Adrenal gland (tissue), 12 donors: Measurements from ENCODE around the gene FBXO10. TPM values are rescaled to one million over a fixed set of nuclear protein-coding genes. Genes with fewer than 3 reads are reported as not detected.
"Not testable (repeated sequence)": the region's sequence is repeated elsewhere in the genome, so short reads cannot be mapped to it uniquely, and the experiment has no call there.

ENCODE experiments used
- DNase-seq, 7 donors: peaks; one replicate each; pipeline ENCODE4 v3.0.0-alpha.2; 2019 to 2020
- H3K27ac ChIP-seq, 5 donors: fragments of 200-600 bp; sonication (generic) in 4 of 5; 1 replicate in 3 of 5; 2 replicates in 2 of 5; pipeline versions ENCODE4 v1.5.1 to v1.8.0; 2016 to 2020; ENCODE audit warnings: mild to moderate bottlenecking in 1 of 5
- H3K27me3 ChIP-seq: fragments of 200-600 bp; 2 replicates; pipeline ENCODE4 v1.8.0; 2021
- H3K36me3 ChIP-seq, 2 donors: fragments of 200-600 bp; replicated peaks in 1 of 2; 1 replicate in 1 of 2; 2 replicates in 1 of 2; pipeline versions ENCODE4 v1.5.1 to v1.8.0; 2018 to 2022
- H3K4me1 ChIP-seq, 2 donors: fragments of 200-600 bp; replicated peaks in 1 of 2; 1 replicate in 1 of 2; 2 replicates in 1 of 2; pipeline versions ENCODE4 v1.5.1 to v1.8.0; 2018 to 2021
- H3K4me3 ChIP-seq, 4 donors: fragments of 200-600 bp; sonication (generic) in 3 of 4; one replicate each; pipeline ENCODE4 v1.5.1; 2016 to 2018
- H3K9me3 ChIP-seq, 3 donors: fragments of 200-600 bp; sonication (generic) in 1 of 3; replicated peaks in 1 of 3; 1 replicate in 2 of 3; 2 replicates in 1 of 3; pipeline versions ENCODE4 v1.5.1 to v1.8.0; 2016 to 2021
- CTCF ChIP-seq, 6 experiments: fragments of 450-650 bp in 4 of 6; fragments of 200-600 bp in 2 of 6; sonication (generic) in 1 of 6; IDR thresholded peaks; 1 replicate in 5 of 6; 2 replicates in 1 of 6; pipeline versions ENCODE4 v1.5.1 to v1.8.0; 2016 to 2021; ENCODE audit warnings: antibody characterized with exemption in 6 of 6, mild to moderate bottlenecking in 2 of 6, moderate library complexity in 1 of 6
- POLR2A ChIP-seq, 2 donors: fragments of 450-650 bp; IDR thresholded peaks; one replicate each; pipeline ENCODE4 v1.6.1; 2017; ENCODE audit warnings: antibody characterized with exemption in 2 of 2, mild to moderate bottlenecking in 2 of 2, moderate library complexity in 1 of 2
- WGBS, 4 donors: extraction: QIAGEN DNeasy Blood & Tissue Kit in 2 of 4; methylation state at CpG; one replicate each; pipeline versions ENCODE4 v1.1.5 to v1.1.7; 2013 to 2017; 5-methylcytosine and 5-hydroxymethylcytosine counted together
- intact Hi-C, 2 donors: fragments of 100-400 bp; cut with DNase I; formaldehyde crosslinking; loops; one replicate each; pipeline versions ENCODE4 v1.14.1 to v1.15.0; 2022 to 2023
- polyA plus RNA-seq, 3 donors: library from polyadenylated mRNA; stranded (reverse); fragments of 200-250 nt in 2 of 3; fragments of 350-450 nt in 1 of 3; fragmentation: Illumina TruSeq in 1 of 3; extraction: RNeasy Lipid Tissue Mini Kit (QIAGEN cat#74804) in 1 of 3; gene quantifications; one replicate each; pipeline ENCODE4 v1.2.3, GENCODE V29; 2013 to 2014
- total RNA-seq, 9 donors: library from RNA; depleted of rRNA in 4 of 9; stranded (reverse); fragments of >200 nt in 4 of 9; fragments of 120-200 nt in 1 of 9; fragmentation: NEBNext Ultra II Directional in 1 of 9; extraction: Animal tissue kit (Norgen Biotek cat#: 25700) in 1 of 9; gene quantifications; one replicate each; pipeline versions ENCODE4 v1.1.0 to v1.2.4, GENCODE V29; 2013 to 2023
- donor health status: healthy with polysubstance abuse.
- donor health status: Bipolar disorder and iron deficiency.
- donor health status: DM: yes; HTN: yes; CAD: no.
- donor health status: DM: no; HTN: no; CAD: no.
- donor health status: DM: no; HTN: no; CAD: no.
- donor health status: DM: yes; HTN: yes; CAD: no.

The FBXO10 gene
- total and polyA plus RNA-seq, 12 donors, result 7.2 to 86.6 (median 12.3) TPM

DNA sequence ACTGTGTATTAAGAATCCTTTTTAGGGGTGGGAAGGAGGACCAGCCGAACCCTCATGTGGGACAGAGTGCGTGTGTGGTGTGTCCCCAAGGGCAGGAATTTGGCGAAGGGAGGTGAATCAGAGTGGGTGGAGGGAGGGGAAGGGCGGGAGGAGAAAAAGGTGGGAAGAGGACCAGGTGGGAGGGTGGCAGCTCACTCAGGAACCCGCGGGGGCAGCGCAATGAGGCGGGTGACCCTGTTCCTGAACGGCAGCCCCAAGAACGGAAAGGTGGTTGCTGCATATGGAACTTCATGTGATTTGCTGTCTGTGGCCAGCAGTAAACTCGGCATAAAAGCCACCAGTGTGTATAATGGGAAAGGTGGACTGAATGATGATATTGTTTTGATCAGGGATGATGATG lies 99.2 kb downstream of the FBXO10 start:
- Histone ChIP-seq H3K27me3 (no peaks in the 10 kb centered on the region), H3K4me1 (peaks cover 0 to 8% of the 10 kb centered on the region in 2 donors), H3K9me3 (no peaks in the 10 kb centered on the region), H3K27ac (no peak overlapping the region), H3K4me3 (no peak overlapping the region), H3K36me3 (no peaks in the 10 kb centered on the region)
- no peak for DNase-seq
- TF ChIP-seq POLR2A (IDR thresholded peaks at IDR 0.05) (no peak), CTCF (IDR thresholded peaks at IDR 0.05) (no peak)
- WGBS, 4 donors, result 70 to 77% (median 72%) methylated on average over 11 of the region's 11 CpGs
- intact Hi-C loops, result loop anchor here in 1 of 2 donors (10.0 kb wide), 1 partner anchor 58 kb away; no protein-coding TSS in a partner anchor

DNA sequence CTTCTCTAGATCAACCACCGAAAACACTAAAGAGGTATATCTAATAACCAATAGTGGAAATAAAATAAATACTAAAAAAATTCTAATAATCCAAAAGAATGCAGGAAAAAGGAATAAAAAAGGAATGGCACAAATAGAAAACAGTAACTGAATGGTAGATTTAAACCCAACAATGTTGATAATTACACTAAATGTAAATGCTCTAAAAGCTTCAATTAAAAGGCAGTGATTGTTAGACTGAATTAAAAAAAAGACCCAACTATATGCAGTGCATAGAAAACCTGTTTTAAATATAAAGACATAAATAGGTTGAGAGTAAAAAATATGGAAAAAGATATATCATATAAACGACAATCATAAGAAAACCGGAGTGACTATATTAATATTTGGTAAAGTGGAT lies 101.7 kb downstream of the FBXO10 start:
- Histone ChIP-seq H3K36me3 (no peaks in the 10 kb centered on the region), H3K4me1 (peaks cover 0 to 14% of the 10 kb centered on the region in 2 donors), H3K27ac (no peak overlapping the region), H3K9me3 (no peaks in the 10 kb centered on the region), H3K4me3 (no peak overlapping the region), H3K27me3 (no peaks in the 10 kb centered on the region)
- whole genome bisulfite sequencing, 4 donors, result 82 to 92% (median 87%) methylated on average over 3 of the region's 3 CpGs
- no peak for DNase-seq
- TF ChIP-seq POLR2A (IDR thresholded peaks at IDR 0.05) (no peak), CTCF (IDR thresholded peaks at IDR 0.05) (no peak)
- intact Hi-C loops, result loop anchor here in 1 of 2 donors (10.0 kb wide), 1 partner anchor 60 kb away; no protein-coding TSS in a partner anchor

DNA sequence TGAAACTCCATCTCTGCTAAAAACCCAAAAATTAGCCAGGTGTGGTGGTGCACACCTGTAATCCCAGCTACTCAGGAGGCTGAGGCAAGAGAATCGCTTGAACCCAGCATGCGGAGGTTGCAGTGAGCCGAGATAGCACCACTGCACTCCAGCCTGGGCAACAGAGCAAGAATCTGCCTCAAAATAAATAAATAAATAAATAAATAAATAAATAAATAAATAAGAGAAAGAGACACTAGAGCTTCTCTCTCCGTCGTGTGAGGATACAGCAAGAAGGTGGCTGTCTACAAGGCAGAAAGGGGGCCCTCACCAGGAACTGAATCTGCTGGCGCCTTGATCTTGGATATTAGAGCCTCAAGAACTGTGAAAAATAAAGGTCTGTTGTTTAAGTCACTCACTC lies 102.2 kb downstream of the FBXO10 start:
- not testable (repeated sequence) for H3K9me3 ChIP-seq, H3K27ac ChIP-seq, H3K36me3 ChIP-seq, H3K4me3 ChIP-seq, DNase-seq, H3K27me3 ChIP-seq
- H3K4me1 ChIP-seq, result peaks cover 0 to 14% of the 10 kb centered on the region in 2 donors
- intact Hi-C loops, result loop anchor here in 1 of 2 donors (10.0 kb wide), 1 partner anchor 61 kb away; no protein-coding TSS in a partner anchor
- WGBS, 4 donors, result 59 to 64% (median 61%) methylated on average over 6 of the region's 6 CpGs

DNA sequence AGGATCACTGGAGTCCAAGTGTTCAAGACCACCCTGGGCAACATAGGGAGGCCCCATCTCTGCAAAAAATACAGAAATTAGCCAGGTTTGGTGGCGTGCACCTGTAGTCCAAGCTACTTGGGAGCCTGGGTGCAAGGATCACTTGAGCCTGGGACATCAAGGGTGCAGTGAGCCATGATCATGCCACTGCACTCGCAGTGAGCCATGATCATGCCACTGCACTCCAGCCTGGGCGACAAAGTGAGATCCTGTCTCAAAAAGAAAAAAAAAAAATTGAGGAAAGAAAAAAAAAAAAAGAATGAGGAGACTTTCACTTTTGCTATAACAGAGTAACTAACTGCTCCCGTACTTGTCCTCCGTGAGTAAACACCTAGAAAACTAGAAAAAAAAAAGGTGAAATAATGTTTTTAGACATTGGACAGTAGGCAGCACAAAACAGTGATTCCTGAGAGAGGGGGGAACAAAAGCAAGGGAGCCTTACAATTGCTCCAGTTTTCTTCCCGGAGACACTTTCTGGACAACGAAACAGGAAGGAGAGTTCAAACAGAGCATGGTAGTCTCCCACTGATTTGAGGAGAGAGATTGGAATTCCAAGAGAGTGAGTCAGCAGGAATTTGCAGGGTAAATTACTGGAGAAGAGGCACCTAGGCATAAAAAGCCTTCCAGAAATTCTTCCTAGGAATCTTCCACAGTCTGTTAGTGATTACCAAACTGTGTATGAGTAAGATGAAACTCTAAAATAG lies 104.1 kb downstream of the FBXO10 start:
- peak in 2 of 7 donors; percentile 32 to 37 for DNase-seq
- peak in 1 of 2 donors; percentile 66 for TF ChIP-seq POLR2A (IDR thresholded peaks at IDR 0.05)
- TF ChIP-seq CTCF (IDR thresholded peaks at IDR 0.05), result no peak
- no peaks in the 10 kb centered on the region for H3K27me3 ChIP-seq

More for the DNA sequence above, 104.1 kb downstream of the FBXO10 start:
- WGBS, 4 donors, result 14 to 17% (median 16%) methylated on average over 7 of the region's 7 CpGs
- intact Hi-C loops, result loop anchor here in 1 of 2 donors (10.0 kb wide), 1 partner anchor 63 kb away; no protein-coding TSS in a partner anchor
- H3K4me1 ChIP-seq, result peaks cover 0 to 14% of the 10 kb centered on the region in 2 donors
- peak overlapping the region in 2 of 4 donors; percentile 29 to 45 for H3K4me3 ChIP-seq
- H3K27ac ChIP-seq, result peak overlapping the region; percentile 12 to 88 (median 71)
- H3K36me3 ChIP-seq, result no peaks in the 10 kb centered on the region
- no peaks in the 10 kb centered on the region for H3K9me3 ChIP-seq
